K562 (cell line): ENCODE measurements around the gene FOXP4. TPM values are rescaled to one million over a fixed set of nuclear protein-coding genes. Genes with fewer than 3 reads are reported as not detected.

Source experiments
- ATAC-seq: fragments of 200-7000 bp; cut with Tn5 transposase; 3 replicates; pipeline ENCODE4 v1.9.1; 2020; ENCODE audit warnings: moderate library complexity
- BruUV-seq: library from RNA; stranded (reverse); fragments of 400-500 nt; replicated peaks from 2 replicates; lab custom pipeline; 2021; lab: Mats Ljungman, UMichigan
- CTCF ChIA-PET: fragments of 300-600 bp; formaldehyde crosslinking; extraction: SDS; loops from one replicate; lab custom pipeline; 2021; ENCODE audit warnings: low intra/inter-chr PET ratio; lab: Yijun Ruan, JAX
- POLR2A ChIA-PET: fragments of 300-600, 350-650 bp; sonication (Branson Sonifier 250); formaldehyde crosslinking; extraction: SDS; loops from one replicate; lab custom pipeline; 2021; ENCODE audit warnings: antibody characterized with exemption, inconsistent platforms; lab: Yijun Ruan, JAX
- DNase-seq, 4 experiments: peaks; one replicate each; pipeline versions ENCODE4 v3.0.0 to v3.0.0-alpha.2; 2011 to 2018; ENCODE audit warnings: low spot score in 3 of 4, mixed read lengths in 3 of 4; ENCODE audit errors: extremely low read depth in 1 of 4
- FAIRE-seq: peaks from 2 replicates; lab custom pipeline; 2011; peaks lifted over from hg19 to GRCh38; lab: Jason Lieb, UNC
- H2AFZ ChIP-seq: 2 replicates; pipeline ENCODE4 v1.6.0; 2011; ENCODE audit warnings: low read depth, low read length, control low read depth, inconsistent platforms
- H3K27ac ChIP-seq: fragments of 200-600 bp; 3 replicates; pipeline ENCODE4 v1.8.0; 2011; ENCODE audit warnings: low read depth, mild to moderate bottlenecking, control low read depth, inconsistent platforms, low read length, moderate library complexity, mixed read lengths; ENCODE audit errors: extremely low read depth
- H3K27me3 ChIP-seq, 2 experiments: fragments of 300-600 bp in 1 of 2; 2 replicates in 1 of 2; 3 replicates in 1 of 2; pipeline versions ENCODE4 v1.6.0 to v1.8.0; 2011; ENCODE audit warnings: inconsistent platforms in 2 of 2, low read length in 2 of 2, mild to moderate bottlenecking in 1 of 2, mixed read lengths in 1 of 2, moderate library complexity in 1 of 2; ENCODE audit not compliant: control insufficient read depth in 2 of 2, insufficient read depth in 2 of 2
- H3K36me3 ChIP-seq: fragments of 300-600 bp; 3 replicates; pipeline ENCODE4 v1.8.0; 2011; ENCODE audit warnings: mild to moderate bottlenecking, low read length, inconsistent platforms; ENCODE audit not compliant: control insufficient read depth, insufficient read depth
- H3K4me1 ChIP-seq, 2 experiments: fragments of 200-600 bp in 1 of 2; replicated peaks in 1 of 2; 2 replicates in 1 of 2; 3 replicates in 1 of 2; pipeline versions ENCODE4 v1.5.1 to v1.8.0; 2011; ENCODE audit warnings: inconsistent platforms in 2 of 2, low read length in 2 of 2, mild to moderate bottlenecking in 1 of 2, mixed read lengths in 1 of 2, moderate library complexity in 1 of 2; ENCODE audit not compliant: control insufficient read depth in 2 of 2, insufficient read depth in 2 of 2
- H3K4me2 ChIP-seq: 2 replicates; pipeline ENCODE4 v1.6.1; 2011; ENCODE audit warnings: low read length, control low read depth, inconsistent platforms, mixed read lengths; ENCODE audit not compliant: insufficient read depth
- H3K4me3 ChIP-seq: fragments of 200-600 bp; sonication (generic), shearing (Covaris generic); 2 replicates; pipeline ENCODE4 v1.5.1; 2016; ENCODE audit warnings: control low read depth, inconsistent platforms
- H3K79me2 ChIP-seq: fragments of 200-600 bp; 3 replicates; pipeline ENCODE4 v1.8.0; 2011; ENCODE audit warnings: low read length, inconsistent platforms; ENCODE audit not compliant: control insufficient read depth, insufficient read depth
- H3K9ac ChIP-seq, 2 experiments: 2 replicates each; pipeline versions ENCODE4 v1.6.0 to v1.6.1; 2011; ENCODE audit warnings: low read depth in 2 of 2, low read length in 2 of 2, control low read depth in 1 of 2, inconsistent platforms in 1 of 2, mild to moderate bottlenecking in 1 of 2, mixed read lengths in 1 of 2; ENCODE audit not compliant: insufficient read depth in 1 of 2
- H3K9me1 ChIP-seq: one replicate; pipeline ENCODE4 v1.6.0; 2011; ENCODE audit warnings: inconsistent platforms, mild to moderate bottlenecking, low read length, moderate library complexity; ENCODE audit not compliant: control insufficient read depth, insufficient read depth
- H3K9me3 ChIP-seq: replicated peaks from 2 replicates; pipeline ENCODE4 v1.5.1; 2011; ENCODE audit warnings: low read depth, low read length, inconsistent platforms; ENCODE audit not compliant: control insufficient read depth, insufficient read depth
- H4K20me1 ChIP-seq: replicated peaks from 2 replicates; pipeline ENCODE4 v1.6.1; 2011; ENCODE audit warnings: low read length, inconsistent platforms, mixed read lengths; ENCODE audit not compliant: control insufficient read depth, insufficient read depth
- ATF7 ChIP-seq: fragments of 450-650 bp; IDR thresholded peaks from 2 replicates; pipeline ENCODE4 v1.7.1; 2014; ENCODE audit warnings: mild to moderate bottlenecking, moderate library complexity
- EWSR1 ChIP-seq: fragments of 450-650 bp; IDR thresholded peaks from 2 replicates; pipeline ENCODE4 v1.6.1; 2018; ENCODE audit warnings: borderline replicate concordance, mild to moderate bottlenecking, low read depth, moderate library complexity; ENCODE audit not compliant: partially characterized antibody
- HNRNPUL1 ChIP-seq: fragments of 200-400 bp; formaldehyde crosslinking; IDR thresholded peaks from 2 replicates; pipeline ENCODE4 v1.6.1; 2017; ENCODE audit warnings: low read length
- JUND ChIP-seq, 2 experiments: IDR thresholded peaks; 2 replicates in 1 of 2; 3 replicates in 1 of 2; pipeline ENCODE4 v1.6.1; 2011; ENCODE audit warnings: borderline replicate concordance in 2 of 2, low read depth in 2 of 2, low read length in 2 of 2, improper control_type of control experiment in 1 of 2, missing biosample characterization in 1 of 2, missing genetic modification characterization in 1 of 2, missing genetic modification reagents in 1 of 2
- KLF1 ChIP-seq: fragments of 450-650 bp; IDR thresholded peaks from 2 replicates; pipeline ENCODE4 v1.6.1; 2016; ENCODE audit warnings: missing genetic modification characterization, missing compliant biosample characterization
- NR4A1 ChIP-seq, 2 experiments: fragments of 250-450 bp in 1 of 2; fragments of 450-650 bp in 1 of 2; sonication (Bioruptor Pico) in 1 of 2; IDR thresholded peaks; 2 replicates each; pipeline versions ENCODE4 v1.4.0 to v1.6.1; 2016 to 2020; ENCODE audit warnings: mild to moderate bottlenecking in 2 of 2, missing compliant biosample characterization in 1 of 2, missing genetic modification characterization in 1 of 2, moderate library complexity in 1 of 2
- PTRF ChIP-seq: fragments of 450-650 bp; IDR thresholded peaks from 2 replicates; pipeline ENCODE4 v1.6.1; 2016; ENCODE audit warnings: mild to moderate bottlenecking, missing genetic modification characterization, missing compliant biosample characterization
- SMARCB1 ChIP-seq: IDR thresholded peaks from 2 replicates; pipeline ENCODE4 v1.6.1; 2011; ENCODE audit warnings: improper control_type of control experiment, low read depth; ENCODE audit not compliant: insufficient read length
- TAL1 ChIP-seq: fragments of 450-650 bp; IDR thresholded peaks from 2 replicates; pipeline ENCODE4 v1.6.1; 2016; ENCODE audit warnings: mild to moderate bottlenecking
- TCFL5 ChIP-seq: fragments of 250-450 bp; sonication (Bioruptor Pico); conservative IDR thresholded peaks from 2 replicates; pipeline ENCODE4 v1.6.1; 2021; ENCODE audit warnings: mild to moderate bottlenecking, moderate library complexity, matching md5 sums
- WGBS: fragments of 100-300 bp; shearing (Covaris generic); methylation state at CpG from one replicate; pipeline ENCODE4 v1.1.6; 2016; ENCODE audit warnings: low coverage, mixed read lengths; ENCODE audit not compliant: insufficient coverage; ENCODE audit errors: missing lambda C conversion rate; 5-methylcytosine and 5-hydroxymethylcytosine counted together
- in situ Hi-C: fragments of 300-500 bp; cut with MboI; formaldehyde crosslinking; loops from 4 replicates; pipeline ENCODE4 v1.15.0; 2018; ENCODE audit warnings: inconsistent platforms, mixed read lengths
- intact Hi-C: fragments of 100-400 bp; cut with micrococcal nuclease; formaldehyde crosslinking; loops from 2 replicates; pipeline ENCODE4 v1.14.2; 2022
- polyA plus RNA-seq, 8 experiments: library from polyadenylated mRNA; depleted of rRNA in 4 of 8; stranded (reverse) in 5 of 8; unstranded in 3 of 8; fragments of >200 nt; fragmentation: Nextera tagmentation in 2 of 8; fragmentation: Illumina TruSeq in 1 of 8; extraction: Ambion mirVana in 2 of 8; extraction: Trizol in 1 of 8; gene quantifications; 2 replicates each; pipeline versions ENCODE4 v1.2.1 to v1.2.3, GENCODE V29; 2011 to 2014; ENCODE audit warnings: inconsistent platforms in 1 of 8, missing spikeins in 1 of 8
- total RNA-seq, 7 experiments: library from RNA; depleted of rRNA in 6 of 7; stranded (reverse); fragments of >200 nt in 6 of 7; fragmentation: Illumina TruSeq in 2 of 7; extraction: Trizol in 2 of 7; gene quantifications; 2 replicates each; pipeline versions ENCODE4 v1.2.1 to v1.2.3, GENCODE V29; 2011 to 2021; ENCODE audit warnings: low replicate concordance in 1 of 7
- TF ChIP-seq, protein P1 (sequence below): fragments of 200-800 bp; sonication (Bioruptor generic); IDR thresholded peaks from 2 replicates; pipeline ENCODE4 v1.6.1; 2017; ENCODE audit warnings: missing genetic modification characterization, missing compliant biosample characterization
- TF ChIP-seq, protein P2 (sequence below): fragments of 450-650 bp; IDR thresholded peaks from 2 replicates; pipeline ENCODE4 v1.6.1; 2016; ENCODE audit warnings: borderline replicate concordance

Gene FOXP4
- total and polyA plus RNA-seq, 9 of the 15 experiments (the other 6 are each of a cell fraction or from before 2014, with no cell fraction given) = 0.11 to 29.4 (median 2.3) TPM

DNA sequence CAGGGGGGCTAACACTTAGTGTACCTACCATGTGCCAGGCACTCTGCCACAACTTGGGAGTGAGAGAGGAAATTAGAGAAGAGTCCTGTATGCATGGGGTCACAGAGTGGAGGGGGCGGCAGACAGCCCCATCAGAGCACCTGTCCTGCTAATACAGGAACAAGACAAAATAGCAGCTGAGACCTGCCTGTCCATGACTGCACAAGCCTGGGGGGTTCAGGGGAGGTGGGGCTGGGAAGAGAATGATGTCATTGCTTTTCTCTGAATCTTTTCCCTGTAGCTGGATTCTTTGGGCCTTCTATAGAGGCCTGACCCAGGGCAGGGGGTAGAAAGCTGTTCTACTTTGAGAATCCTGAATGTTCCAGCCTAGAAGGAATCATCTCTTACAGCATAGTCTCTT is 37.4 kb downstream of the FOXP4 start:
- DNase-seq (no peak), ATAC-seq (no peak), FAIRE-seq (no peak)
- Histone ChIP-seq H3K27ac (no peak overlapping the region), H3K9me3 (no peaks in the 10 kb centered on the region), H2AFZ (no peak overlapping the region), H3K27me3 (no peaks in the 10 kb centered on the region), H3K9ac (no peak overlapping the region), H3K9me1 (no peaks in the 10 kb centered on the region), H3K4me3 (no peak overlapping the region), H3K79me2 (no peaks in the 10 kb centered on the region), H4K20me1 (0 out of 2 replicates have a peak, but pooled peaks cover 3% of the 10 kb centered on the region), H3K4me2 (no peak overlapping the region), H3K36me3 (peaks cover 19% of the 10 kb centered on the region; the same call in 1 of the 3 replicates), H3K4me1 (peaks cover 12 to 24% of the 10 kb centered on the region in 2 experiments)
- ChIA-PET POLR2A (interaction anchor here (0.6 to 1.0 kb wide), 2 partner anchors 24 to 51 kb away, joined by 4 read pairs; no protein-coding TSS in a partner anchor), CTCF (no interaction called here)
- WGBS = 100% methylated on average over 1 of the region's 1 CpG
- peak; percentile 54; the same call in 1 of the 2 replicates for TF ChIP-seq ATF7
- no peak for TF ChIP-seq TAL1
- no peak for TF ChIP-seq SMARCB1
- TF ChIP-seq HNRNPUL1 = no peak
- TF ChIP-seq NR4A1 (CRISPR knock-in tag; IDR thresholded peaks at IDR 0.05) = no peak
- no peak for TF ChIP-seq NR4A1 (tag; IDR thresholded peaks at IDR 0.05)
- intact Hi-C loops = no loop called here
- in situ Hi-C loops = no loop called here
- no TSS peak for BruUV-seq

DNA sequence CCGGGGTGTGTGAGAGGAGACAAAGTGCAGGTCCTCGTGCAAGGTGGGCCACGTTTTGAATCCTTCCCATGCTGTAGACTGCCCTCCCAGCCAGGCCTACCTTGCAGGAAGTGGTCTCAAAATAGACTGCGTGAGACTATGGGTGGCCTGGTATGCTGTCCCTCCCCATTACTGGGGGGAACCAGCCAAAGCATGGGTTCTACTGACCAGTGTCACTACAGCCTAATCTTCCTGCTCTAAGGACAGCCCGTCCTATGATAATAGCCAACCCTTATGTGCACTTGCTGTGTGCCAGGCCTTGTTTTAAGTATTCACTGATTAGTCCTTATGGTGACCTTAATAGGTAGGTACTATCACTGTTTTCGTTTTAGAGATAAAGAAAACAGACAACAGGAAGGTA is 38.0 kb downstream of the FOXP4 start:
- 72% methylated on average over 6 of the region's 6 CpGs for WGBS
- ChIA-PET CTCF (no interaction called here), POLR2A (interaction anchor here (0.6 kb wide), 1 partner anchor 50 kb away, joined by 4 read pairs; no protein-coding TSS in a partner anchor)
- H3K4me3 ChIP-seq = no peak overlapping the region
- H4K20me1 ChIP-seq = 0 out of 2 replicates have a peak, but pooled peaks cover 3% of the 10 kb centered on the region
- no peak overlapping the region for H2AFZ ChIP-seq
- H3K4me1 ChIP-seq = peaks cover 5 to 18% of the 10 kb centered on the region in 2 experiments; a peak in 4 of 5 replicates
- no peaks in the 10 kb centered on the region for H3K9me1 ChIP-seq
- FAIRE-seq (no peak), ATAC-seq (no peak), DNase-seq (no peak)
- H3K9me3 ChIP-seq = no peaks in the 10 kb centered on the region
- H3K4me2 ChIP-seq = no peak overlapping the region
- peaks cover 22% of the 10 kb centered on the region; the same call in 1 of the 3 replicates for H3K36me3 ChIP-seq
- in situ Hi-C loops = no loop called here
- no peaks in the 10 kb centered on the region for H3K79me2 ChIP-seq
- H3K9ac ChIP-seq = no peak overlapping the region; a peak in 1 of 4 replicates
- H3K27me3 ChIP-seq = no peaks in the 10 kb centered on the region
- BruUV-seq = no TSS peak
- H3K27ac ChIP-seq = no peak overlapping the region
- intact Hi-C loops = no loop called here
- TF ChIP-seq PTRF (tag) = no peak
- TF ChIP-seq, protein P1, sequence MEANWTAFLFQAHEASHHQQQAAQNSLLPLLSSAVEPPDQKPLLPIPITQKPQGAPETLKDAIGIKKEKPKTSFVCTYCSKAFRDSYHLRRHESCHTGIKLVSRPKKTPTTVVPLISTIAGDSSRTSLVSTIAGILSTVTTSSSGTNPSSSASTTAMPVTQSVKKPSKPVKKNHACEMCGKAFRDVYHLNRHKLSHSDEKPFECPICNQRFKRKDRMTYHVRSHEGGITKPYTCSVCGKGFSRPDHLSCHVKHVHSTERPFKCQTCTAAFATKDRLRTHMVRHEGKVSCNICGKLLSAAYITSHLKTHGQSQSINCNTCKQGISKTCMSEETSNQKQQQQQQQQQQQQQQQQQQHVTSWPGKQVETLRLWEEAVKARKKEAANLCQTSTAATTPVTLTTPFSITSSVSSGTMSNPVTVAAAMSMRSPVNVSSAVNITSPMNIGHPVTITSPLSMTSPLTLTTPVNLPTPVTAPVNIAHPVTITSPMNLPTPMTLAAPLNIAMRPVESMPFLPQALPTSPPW = no peak
- no peak for TF ChIP-seq EWSR1
- no peak for TF ChIP-seq KLF1 (tag)
- TF ChIP-seq, protein P2, sequence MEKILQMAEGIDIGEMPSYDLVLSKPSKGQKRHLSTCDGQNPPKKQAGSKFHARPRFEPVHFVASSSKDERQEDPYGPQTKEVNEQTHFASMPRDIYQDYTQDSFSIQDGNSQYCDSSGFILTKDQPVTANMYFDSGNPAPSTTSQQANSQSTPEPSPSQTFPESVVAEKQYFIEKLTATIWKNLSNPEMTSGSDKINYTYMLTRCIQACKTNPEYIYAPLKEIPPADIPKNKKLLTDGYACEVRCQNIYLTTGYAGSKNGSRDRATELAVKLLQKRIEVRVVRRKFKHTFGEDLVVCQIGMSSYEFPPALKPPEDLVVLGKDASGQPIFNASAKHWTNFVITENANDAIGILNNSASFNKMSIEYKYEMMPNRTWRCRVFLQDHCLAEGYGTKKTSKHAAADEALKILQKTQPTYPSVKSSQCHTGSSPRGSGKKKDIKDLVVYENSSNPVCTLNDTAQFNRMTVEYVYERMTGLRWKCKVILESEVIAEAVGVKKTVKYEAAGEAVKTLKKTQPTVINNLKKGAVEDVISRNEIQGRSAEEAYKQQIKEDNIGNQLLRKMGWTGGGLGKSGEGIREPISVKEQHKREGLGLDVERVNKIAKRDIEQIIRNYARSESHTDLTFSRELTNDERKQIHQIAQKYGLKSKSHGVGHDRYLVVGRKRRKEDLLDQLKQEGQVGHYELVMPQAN = no peak
- no peak for TF ChIP-seq TCFL5
- no peak for TF ChIP-seq JUND (IDR thresholded peaks at IDR 0.05; ENCODE audit: borderline replicate concordance, low read depth, low read length)
- TF ChIP-seq JUND (tag; IDR thresholded peaks at IDR 0.05; ENCODE audit: borderline replicate concordance, low read depth, low read length) = no peak
